ENCODE data around the gene ZNF557.

The ZNF557 gene

GRCh38 chr19:7115721-7116120, 46.2 kb downstream of the ZNF557 start:
- H3K36me3 Mint-ChIP-seq (ENCODE audit: low read depth), result peaks cover 46% of the 10 kb centered on the region
- H3K9me3 Mint-ChIP-seq, result peaks cover 20% of the 10 kb centered on the region

GRCh38 chr19:7117248-7117647, 47.7 kb downstream of the ZNF557 start:
- no peaks in the 10 kb centered on the region for H3K27me3 Mint-ChIP-seq (ENCODE audit: low read depth, poor library complexity)

More at GRCh38 chr19:7115721-7116120, 46.2 kb downstream of the ZNF557 start:
- no peaks in the 10 kb centered on the region for H3K4me1 Mint-ChIP-seq
- H3K27me3 Mint-ChIP-seq (ENCODE audit: low read depth, poor library complexity), result no peaks in the 10 kb centered on the region
- DNase-seq, result no peak
- no peak overlapping the region for H3K27ac Mint-ChIP-seq
- TF ChIP-seq CTCF (IDR thresholded peaks at IDR 0.05), result no peak
- H3K4me3 Mint-ChIP-seq, result no peak overlapping the region

GRCh38 chr19:7119582-7119981, 50.1 kb downstream of the ZNF557 start:
- Mint-ChIP-seq H3K4me3 (no peak overlapping the region), H3K27ac (peak overlapping the region; percentile 23), H3K36me3 (ENCODE audit: low read depth) (peaks cover 58% of the 10 kb centered on the region), H3K27me3 (ENCODE audit: low read depth, poor library complexity) (no peaks in the 10 kb centered on the region), H3K9me3 (peaks cover 2% of the 10 kb centered on the region), H3K4me1 (no peaks in the 10 kb centered on the region)
- no peak for DNase-seq
- TF ChIP-seq CTCF (IDR thresholded peaks at IDR 0.05), result no peak

More at GRCh38 chr19:7117248-7117647, 47.7 kb downstream of the ZNF557 start:
- no peak overlapping the region for H3K27ac Mint-ChIP-seq
- no peaks in the 10 kb centered on the region for H3K4me1 Mint-ChIP-seq
- no peak overlapping the region for H3K4me3 Mint-ChIP-seq
- no peak for DNase-seq
- H3K36me3 Mint-ChIP-seq (ENCODE audit: low read depth), result peaks cover 56% of the 10 kb centered on the region
- TF ChIP-seq CTCF (IDR thresholded peaks at IDR 0.05), result no peak
- peaks cover 20% of the 10 kb centered on the region for H3K9me3 Mint-ChIP-seq

- no peak for DNase-seq
- Mint-ChIP-seq H3K27ac (no peak overlapping the region), H3K36me3 (ENCODE audit: low read depth) (peaks cover 59% of the 10 kb centered on the region), H3K4me1 (no peaks in the 10 kb centered on the region), H3K27me3 (ENCODE audit: low read depth, poor library complexity) (no peaks in the 10 kb centered on the region), H3K4me3 (no peak overlapping the region), H3K9me3 (peaks cover 11% of the 10 kb centered on the region)
- TF ChIP-seq CTCF (IDR thresholded peaks at IDR 0.05), result no peak
Observed at GRCh38 chr19:7120499-7120898, 51.0 kb downstream of the ZNF557 start.

GRCh38 chr19:7122701-7123100, 53.2 kb downstream of the ZNF557 start:
- Mint-ChIP-seq H3K9me3 (peaks cover 29% of the 10 kb centered on the region), H3K27me3 (ENCODE audit: low read depth, poor library complexity) (no peaks in the 10 kb centered on the region), H3K4me1 (no peaks in the 10 kb centered on the region), H3K27ac (no peak overlapping the region), H3K4me3 (no peak overlapping the region), H3K36me3 (ENCODE audit: low read depth) (peaks cover 72% of the 10 kb centered on the region)
- TF ChIP-seq CTCF (IDR thresholded peaks at IDR 0.05), result no peak
- DNase-seq, result no peak

GRCh38 chr19:7124782-7125181, 55.3 kb downstream of the ZNF557 start:
- no peak for TF ChIP-seq CTCF (IDR thresholded peaks at IDR 0.05)
- DNase-seq, result no peak
- H3K36me3 Mint-ChIP-seq (ENCODE audit: low read depth), result peaks cover 75% of the 10 kb centered on the region
- H3K4me3 Mint-ChIP-seq, result no peak overlapping the region
- peak overlapping the region; percentile 24 for H3K27ac Mint-ChIP-seq
- no peaks in the 10 kb centered on the region for H3K27me3 Mint-ChIP-seq (ENCODE audit: low read depth, poor library complexity)
- H3K9me3 Mint-ChIP-seq, result peaks cover 29% of the 10 kb centered on the region
- H3K4me1 Mint-ChIP-seq, result no peaks in the 10 kb centered on the region

Measured in nephron progenitor cell (in vitro differentiated cells).